Osteoblast (primary cell): Measurements from ENCODE around the gene NR2F1-AS1. TPM values are rescaled to one million over a fixed set of nuclear protein-coding genes. Genes with fewer than 3 reads are reported as not detected.

ENCODE experiments used
- DNase-seq: peaks from one replicate; pipeline ENCODE4 v3.0.0; 2011; ENCODE audit warnings: low spot score, mixed read lengths; ENCODE audit not compliant: insufficient read length; ENCODE audit errors: missing footprints
- H2AFZ ChIP-seq: 2 replicates; pipeline ENCODE4 v1.6.0; 2011; ENCODE audit warnings: mild to moderate bottlenecking, low read length
- H3K27ac ChIP-seq: 2 replicates; pipeline ENCODE4 v1.5.1; 2011; ENCODE audit warnings: mild to moderate bottlenecking, low read depth, low read length, moderate library complexity
- H3K27me3 ChIP-seq: 2 replicates; pipeline ENCODE4 v1.6.0; 2012; ENCODE audit warnings: mild to moderate bottlenecking, control low read depth, inconsistent platforms, low read length, moderate library complexity; ENCODE audit not compliant: insufficient read depth
- H3K36me3 ChIP-seq: 2 replicates; pipeline ENCODE4 v1.5.1; 2011; ENCODE audit warnings: mild to moderate bottlenecking, low read length, control low read depth, moderate library complexity; ENCODE audit not compliant: insufficient read depth
- H3K4me1 ChIP-seq: 2 replicates; pipeline ENCODE4 v1.5.1; 2011; ENCODE audit warnings: mild to moderate bottlenecking, low read length, control low read depth, moderate library complexity; ENCODE audit not compliant: insufficient read depth
- H3K4me2 ChIP-seq: 2 replicates; pipeline ENCODE4 v1.6.0; 2011; ENCODE audit warnings: mild to moderate bottlenecking, low read length; ENCODE audit not compliant: insufficient read depth
- H3K4me3 ChIP-seq: fragments of 200-600 bp; sonication (generic); 3 replicates; pipeline ENCODE4 v1.5.1; 2012; ENCODE audit warnings: mild to moderate bottlenecking, low read length, inconsistent platforms; ENCODE audit not compliant: insufficient read depth
- H3K79me2 ChIP-seq: 2 replicates; pipeline ENCODE4 v1.6.0; 2012; ENCODE audit warnings: mild to moderate bottlenecking, low read length, control low read depth, inconsistent platforms; ENCODE audit not compliant: insufficient read depth
- H3K9me3 ChIP-seq: 2 replicates; pipeline ENCODE4 v1.5.1; 2011; ENCODE audit warnings: low read depth, low read length, control low read depth
- H4K20me1 ChIP-seq: 2 replicates; pipeline ENCODE4 v1.6.0; 2012; ENCODE audit warnings: mild to moderate bottlenecking, low read length, control low read depth; ENCODE audit not compliant: insufficient read depth
- total RNA-seq: library from RNA; depleted of rRNA; stranded (reverse); fragments of >200 nt; gene quantifications from 2 replicates; pipeline ENCODE4 v1.2.3, GENCODE V29; 2012
- TF ChIP-seq, protein P1 (sequence below): IDR thresholded peaks from 2 replicates; pipeline ENCODE4 v1.5.1; 2011; ENCODE audit warnings: mild to moderate bottlenecking, low read depth, low read length, moderate library complexity; ENCODE audit errors: extremely low read depth

NR2F1-AS1 gene
- total RNA-seq, 1 donor, result 15.9 TPM

DNA sequence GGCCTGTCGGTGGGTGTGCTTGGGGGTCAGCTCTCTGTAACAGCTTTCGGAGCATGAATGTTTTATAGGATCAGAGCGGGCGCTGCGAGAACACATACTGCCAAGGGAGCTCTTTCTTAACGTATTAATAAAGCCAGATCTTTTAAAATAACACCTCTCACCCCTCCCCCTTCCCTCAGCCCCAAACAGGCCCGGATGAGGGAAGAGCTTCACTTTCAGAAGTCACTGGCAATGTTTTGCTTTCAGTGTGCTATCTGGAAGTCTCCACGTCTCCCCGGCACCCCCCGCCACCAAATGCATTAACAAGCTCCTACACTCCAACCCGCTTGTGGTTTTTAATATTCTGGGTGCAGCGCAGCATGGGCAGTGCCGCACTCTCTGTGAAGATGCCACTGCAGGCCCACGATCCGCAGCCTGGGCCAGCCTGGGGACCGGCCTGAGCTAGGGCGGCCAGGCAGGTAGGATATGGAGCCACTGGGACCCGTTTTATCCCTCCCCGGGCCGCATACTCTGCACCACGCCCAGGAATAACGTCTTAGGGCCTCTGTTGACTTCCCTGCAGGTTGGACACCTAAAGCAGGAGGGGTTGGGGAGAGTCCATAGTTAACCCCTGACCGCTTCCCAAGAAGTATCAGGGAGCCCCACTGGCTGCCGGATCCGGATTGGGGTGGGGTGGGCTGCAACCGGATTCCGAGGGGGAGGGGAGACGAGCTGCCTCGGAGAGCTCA, 14.6 kb upstream of the NR2F1-AS1 start:
- Histone ChIP-seq H3K4me2 (no peak overlapping the region), H3K27me3 (peaks cover 30% of the 10 kb centered on the region), H3K79me2 (peaks cover 19% of the 10 kb centered on the region), H3K27ac (no peak overlapping the region), H2AFZ (no peak overlapping the region), H3K9me3 (no peaks in the 10 kb centered on the region), H3K36me3 (peaks cover 6% of the 10 kb centered on the region), H3K4me1 (no peaks in the 10 kb centered on the region), H4K20me1 (peaks cover 9% of the 10 kb centered on the region), H3K4me3 (no peak overlapping the region)
- DNase-seq, result no peak
- TF ChIP-seq, protein P1, sequence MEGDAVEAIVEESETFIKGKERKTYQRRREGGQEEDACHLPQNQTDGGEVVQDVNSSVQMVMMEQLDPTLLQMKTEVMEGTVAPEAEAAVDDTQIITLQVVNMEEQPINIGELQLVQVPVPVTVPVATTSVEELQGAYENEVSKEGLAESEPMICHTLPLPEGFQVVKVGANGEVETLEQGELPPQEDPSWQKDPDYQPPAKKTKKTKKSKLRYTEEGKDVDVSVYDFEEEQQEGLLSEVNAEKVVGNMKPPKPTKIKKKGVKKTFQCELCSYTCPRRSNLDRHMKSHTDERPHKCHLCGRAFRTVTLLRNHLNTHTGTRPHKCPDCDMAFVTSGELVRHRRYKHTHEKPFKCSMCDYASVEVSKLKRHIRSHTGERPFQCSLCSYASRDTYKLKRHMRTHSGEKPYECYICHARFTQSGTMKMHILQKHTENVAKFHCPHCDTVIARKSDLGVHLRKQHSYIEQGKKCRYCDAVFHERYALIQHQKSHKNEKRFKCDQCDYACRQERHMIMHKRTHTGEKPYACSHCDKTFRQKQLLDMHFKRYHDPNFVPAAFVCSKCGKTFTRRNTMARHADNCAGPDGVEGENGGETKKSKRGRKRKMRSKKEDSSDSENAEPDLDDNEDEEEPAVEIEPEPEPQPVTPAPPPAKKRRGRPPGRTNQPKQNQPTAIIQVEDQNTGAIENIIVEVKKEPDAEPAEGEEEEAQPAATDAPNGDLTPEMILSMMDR, result no peak

DNA sequence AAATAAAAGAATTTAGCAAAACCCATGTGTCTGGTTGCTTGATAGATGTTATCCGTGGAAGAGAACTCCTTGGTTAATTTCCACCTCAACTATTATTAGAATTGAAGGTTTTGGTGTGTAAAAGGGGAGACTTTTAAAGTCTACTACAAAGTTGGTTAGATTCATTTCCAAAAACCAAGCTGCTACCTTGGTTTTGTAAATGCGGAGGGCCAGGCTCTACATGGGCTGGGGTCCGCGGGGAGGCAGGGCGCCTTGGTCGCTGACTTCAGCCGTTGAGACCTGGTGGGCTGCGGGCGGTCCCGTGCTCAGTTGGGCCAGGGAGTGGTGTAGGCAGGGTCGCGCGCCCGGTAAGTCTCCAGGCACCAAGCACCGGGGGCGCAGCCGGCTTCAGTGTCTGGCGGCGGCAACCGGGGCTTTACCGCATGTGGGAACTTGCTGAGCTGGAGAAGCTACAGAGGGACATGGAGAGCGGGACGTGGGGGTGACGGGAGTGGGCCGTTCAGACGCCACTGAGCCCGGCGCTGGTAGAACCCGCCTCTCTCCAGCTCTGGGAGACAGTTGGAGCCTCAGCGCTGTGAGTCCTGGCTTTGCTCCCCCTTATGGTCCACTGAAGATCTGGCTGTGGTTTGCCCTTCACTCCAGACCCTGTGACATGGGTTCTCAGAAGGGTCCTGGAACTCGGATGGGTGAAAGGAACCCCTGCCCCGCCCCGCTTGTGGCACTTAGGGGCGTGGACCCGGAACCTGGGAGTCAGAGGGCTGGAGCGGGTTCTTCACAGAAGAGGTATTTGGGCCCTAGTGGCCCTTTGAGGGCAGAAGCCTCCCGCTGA, 13.8 kb upstream of the NR2F1-AS1 start:
- H3K79me2 ChIP-seq, result peaks cover 26% of the 10 kb centered on the region
- no peak overlapping the region for H3K4me2 ChIP-seq
- no peaks in the 10 kb centered on the region for H3K9me3 ChIP-seq
- H2AFZ ChIP-seq, result no peak overlapping the region
- H3K27me3 ChIP-seq, result peaks cover 25% of the 10 kb centered on the region
- H3K36me3 ChIP-seq, result peaks cover 6% of the 10 kb centered on the region
- TF ChIP-seq, protein P1, result no peak
- H3K4me1 ChIP-seq, result no peaks in the 10 kb centered on the region
- H4K20me1 ChIP-seq, result peaks cover 9% of the 10 kb centered on the region
- H3K27ac ChIP-seq, result no peak overlapping the region
- no peak for DNase-seq
- H3K4me3 ChIP-seq, result no peak overlapping the region

DNA sequence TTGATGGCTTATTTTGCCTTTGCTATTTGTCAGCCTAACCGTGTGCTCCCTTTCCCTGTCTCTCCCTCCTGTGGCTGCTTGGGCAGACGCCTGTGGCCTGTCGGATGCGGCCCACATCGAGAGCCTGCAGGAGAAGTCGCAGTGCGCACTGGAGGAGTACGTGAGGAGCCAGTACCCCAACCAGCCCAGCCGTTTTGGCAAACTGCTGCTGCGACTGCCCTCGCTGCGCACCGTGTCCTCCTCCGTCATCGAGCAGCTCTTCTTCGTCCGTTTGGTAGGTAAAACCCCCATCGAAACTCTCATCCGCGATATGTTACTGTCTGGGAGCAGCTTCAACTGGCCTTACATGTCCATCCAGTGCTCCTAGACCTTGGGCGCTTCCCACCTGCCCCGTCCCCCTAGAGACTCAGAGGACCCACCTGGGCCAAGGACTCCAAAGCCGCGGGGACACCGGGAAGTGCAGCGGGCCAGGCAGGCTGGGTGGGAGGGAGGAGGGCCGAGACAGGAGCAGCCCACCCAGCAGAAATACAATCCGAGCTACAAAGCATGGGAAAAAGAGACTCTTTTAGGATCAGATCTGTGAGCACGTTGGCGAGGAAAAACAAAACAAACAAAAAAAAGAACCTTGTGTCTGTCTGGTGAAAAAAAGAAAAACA, 12.6 kb upstream of the NR2F1-AS1 start:
- H3K27me3 ChIP-seq, result peaks cover 13% of the 10 kb centered on the region
- no peak overlapping the region for H2AFZ ChIP-seq
- TF ChIP-seq, protein P1, result no peak
- peaks cover 11% of the 10 kb centered on the region for H3K36me3 ChIP-seq
- no peak for DNase-seq
- peaks cover 9% of the 10 kb centered on the region for H4K20me1 ChIP-seq
- peaks cover 38% of the 10 kb centered on the region for H3K79me2 ChIP-seq
- H3K4me1 ChIP-seq, result no peaks in the 10 kb centered on the region
- no peak overlapping the region for H3K4me2 ChIP-seq
- no peak overlapping the region for H3K4me3 ChIP-seq
- H3K27ac ChIP-seq, result no peak overlapping the region
- H3K9me3 ChIP-seq, result no peaks in the 10 kb centered on the region
